Medulla oblongata (tissue), 1 donor: ENCODE data around the gene TNFRSF19.

Experiments used
- DNase-seq: peaks from one replicate; pipeline ENCODE4 v3.0.0-alpha.2; 2015; ENCODE audit errors: extremely low spot score

The TNFRSF19 gene

GRCh38 chr13:23628765-23629565 is 58.8 kb downstream of the TNFRSF19 start:
- DNase-seq = no peak

- DNase-seq = no peak
These were observed 59.5 kb downstream of the TNFRSF19 start for GRCh38 chr13:23629566-23630272.

GRCh38 chr13:23630349-23631093 is 60.3 kb downstream of the TNFRSF19 start:
- no peak for DNase-seq

- DNase-seq = no peak
These were observed 61.3 kb downstream of the TNFRSF19 start for GRCh38 chr13:23631311-23632047.

GRCh38 chr13:23632048-23632582 is 61.9 kb downstream of the TNFRSF19 start:
- DNase-seq = no peak

DNA sequence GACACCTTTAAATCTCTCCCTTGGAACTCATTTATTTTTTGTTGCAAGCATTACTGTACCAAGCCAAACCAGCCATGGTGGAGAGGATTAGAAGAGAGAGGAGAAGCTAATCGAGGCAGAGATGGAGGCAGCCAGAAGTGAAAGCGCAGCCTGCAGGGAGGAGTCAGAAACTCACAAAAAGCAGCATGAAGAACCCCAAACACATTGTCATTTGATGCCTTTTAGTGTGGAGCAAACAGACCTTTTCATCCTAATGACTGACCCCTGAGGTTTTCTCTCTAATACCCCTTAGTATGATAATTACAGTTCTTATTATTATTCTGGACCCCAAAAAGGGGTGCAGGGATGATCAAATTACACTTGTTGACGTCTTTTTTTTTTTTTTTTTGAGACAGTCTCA is 62.5 kb downstream of the TNFRSF19 start:
- no peak for DNase-seq

- DNase-seq = no peak
These were observed 64.7 kb downstream of the TNFRSF19 start for GRCh38 chr13:23634897-23635296.

GRCh38 chr13:23636360-23636759 is 66.1 kb downstream of the TNFRSF19 start:
- no peak for DNase-seq

DNA sequence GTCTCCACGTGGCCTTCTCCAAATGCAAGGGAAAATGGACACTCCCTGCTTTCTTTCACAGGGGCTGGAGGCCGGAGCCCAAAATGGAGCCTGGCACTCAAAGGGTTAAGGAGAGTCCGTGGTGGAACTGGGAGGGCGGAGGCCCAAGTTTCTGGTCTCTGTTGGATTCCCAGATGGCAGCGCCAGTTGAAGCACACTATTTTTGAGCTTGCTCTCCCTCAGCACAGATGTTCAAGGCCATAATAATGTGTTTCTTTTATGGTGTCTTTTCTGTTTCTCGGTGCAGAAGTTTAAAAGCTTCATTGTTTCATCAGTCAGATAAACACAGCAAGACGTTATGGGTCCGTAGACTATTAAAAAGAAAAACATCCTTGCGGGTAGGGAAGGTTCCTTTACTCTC is 67.6 kb downstream of the TNFRSF19 start:
- DNase-seq = peak; percentile 28

GRCh38 chr13:23639674-23640073 is 69.5 kb downstream of the TNFRSF19 start:
- peak; percentile 69 for DNase-seq

- no peak for DNase-seq
These were observed 71.9 kb downstream of the TNFRSF19 start for GRCh38 chr13:23642110-23642509.

DNA sequence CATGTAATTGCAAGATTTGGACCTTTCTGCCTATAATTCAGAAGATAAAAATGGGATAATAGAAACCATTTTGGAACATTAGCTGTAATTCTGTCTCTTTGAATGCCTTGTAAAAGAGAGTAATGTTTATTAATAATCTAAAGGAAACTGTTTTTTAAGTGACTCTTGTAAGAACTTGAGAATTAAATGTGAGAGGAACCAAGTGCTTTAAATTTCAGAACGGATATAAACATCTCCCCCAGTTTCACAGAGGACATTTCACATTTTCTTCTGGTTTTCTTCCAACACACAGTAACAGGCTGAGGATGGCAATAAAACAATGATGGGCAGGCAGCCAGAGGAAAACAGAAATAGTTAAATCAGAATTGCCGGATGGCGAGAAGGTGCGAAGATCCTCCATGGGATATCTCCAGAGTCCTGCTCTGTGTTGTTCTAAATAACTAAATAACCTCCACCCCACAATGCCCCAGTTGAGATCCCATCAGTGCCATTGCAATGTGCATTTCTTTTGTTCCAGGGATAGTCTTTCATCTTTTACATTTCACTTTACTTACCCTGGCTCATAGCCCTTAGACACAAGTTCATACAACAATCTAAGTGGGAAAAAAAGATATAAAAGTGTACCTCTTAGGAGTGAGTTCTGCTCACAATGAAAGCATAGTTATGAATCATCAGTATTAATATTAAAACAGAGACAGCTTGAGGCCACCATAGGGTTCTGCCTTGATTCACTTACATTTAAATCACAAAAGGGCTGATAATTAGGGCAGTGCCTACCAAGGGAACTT is 73.3 kb downstream of the TNFRSF19 start:
- DNase-seq = no peak

DNA sequence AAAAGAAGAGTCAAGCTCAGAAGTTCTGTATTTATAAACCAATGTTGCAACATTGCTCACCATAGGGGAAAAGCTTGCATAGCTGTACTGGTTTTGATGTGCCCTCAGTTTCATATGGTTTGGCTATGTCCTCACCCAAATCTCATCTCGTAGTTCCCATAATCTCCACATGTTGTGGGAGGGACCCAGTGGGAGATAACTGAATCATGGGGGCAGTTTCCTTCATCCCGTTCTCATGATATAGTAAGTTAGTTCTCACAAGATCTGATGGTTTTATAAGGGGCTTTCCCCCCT is 73.9 kb downstream of the TNFRSF19 start:
- DNase-seq = no peak

- DNase-seq = no peak
These were observed 74.4 kb downstream of the TNFRSF19 start for GRCh38 chr13:23644527-23645138.

- DNase-seq = no peak
These were observed 75.6 kb downstream of the TNFRSF19 start for GRCh38 chr13:23645851-23646250.

DNA sequence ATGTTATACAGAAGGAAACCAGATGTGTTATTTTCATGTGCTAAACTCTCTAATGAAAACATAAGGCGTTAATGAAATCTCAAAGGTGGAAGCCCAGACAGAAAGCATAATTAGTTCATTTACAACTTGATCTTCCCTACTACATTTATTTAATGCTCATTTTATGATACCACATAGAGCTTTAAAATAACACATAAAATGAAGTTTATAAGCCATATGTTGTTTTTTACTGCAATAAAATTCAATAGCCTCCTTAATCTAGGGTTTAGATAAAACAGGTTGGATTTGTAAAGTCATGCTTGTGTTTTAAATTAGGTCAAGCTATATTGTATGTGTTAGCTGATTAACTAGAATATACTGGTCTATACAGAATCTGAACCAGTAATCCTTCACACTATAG is 81.2 kb downstream of the TNFRSF19 start:
- no peak for DNase-seq

GRCh38 chr13:23651887-23652286 is 81.7 kb downstream of the TNFRSF19 start:
- DNase-seq = no peak

DNA sequence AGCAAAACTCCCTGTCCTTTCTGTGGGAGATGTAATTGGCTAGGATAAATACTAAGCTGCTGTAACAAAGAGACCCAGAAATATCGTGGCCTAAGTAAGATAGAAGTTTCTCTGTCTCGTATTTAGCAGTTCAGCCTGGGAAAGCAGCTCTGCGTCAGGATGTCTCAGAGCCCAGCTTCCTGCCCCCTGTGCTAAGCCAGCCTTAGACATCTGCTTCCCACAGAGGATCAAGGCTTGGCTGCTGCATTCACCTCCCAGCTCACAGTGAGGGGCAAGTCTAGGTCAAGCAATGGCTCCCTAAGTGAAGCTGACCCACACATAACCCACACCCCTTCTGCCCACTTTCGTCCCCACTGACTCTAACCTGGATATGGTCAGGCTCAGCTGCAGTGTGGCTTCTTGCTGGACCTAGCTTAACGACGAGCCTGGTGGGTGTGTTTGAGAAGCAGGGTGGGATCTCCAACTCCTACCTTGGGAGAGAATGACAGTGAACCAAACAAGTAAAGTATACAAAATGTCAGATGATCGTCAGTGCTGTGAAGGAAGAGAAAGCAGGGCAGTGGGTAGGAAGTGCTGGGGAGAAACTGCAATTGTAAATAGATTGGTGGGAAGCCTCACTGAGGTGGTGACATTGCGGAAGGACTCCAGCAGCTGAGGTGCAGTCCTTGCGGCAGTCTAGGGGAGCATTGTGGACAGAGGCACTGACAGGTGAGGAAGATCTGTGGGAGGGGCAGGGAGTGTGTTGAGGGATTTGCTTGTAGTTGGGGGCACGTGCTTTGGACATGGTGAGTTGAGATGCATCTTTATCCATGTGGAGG is 82.9 kb downstream of the TNFRSF19 start:
- DNase-seq = no peak
